IMR-90 (cell line): ENCODE data around the gene KCNN3. TPM values are rescaled to one million over a fixed set of nuclear protein-coding genes. Genes with fewer than 3 reads are reported as not detected.

ENCODE experiments used
- ATAC-seq: fragments of 200-7000 bp; cut with Tn5 transposase; 2 replicates; pipeline ENCODE4 v1.9.1; 2020; ENCODE audit warnings: low read depth, mild to moderate bottlenecking, moderate library complexity
- BruUV-seq: library from RNA; stranded (reverse); fragments of 400-500 nt; replicated peaks from 2 replicates; lab custom pipeline; 2021; lab: Mats Ljungman, UMichigan
- CTCF ChIA-PET: fragments of 300-600 bp; formaldehyde crosslinking; extraction: SDS; loops from one replicate; lab custom pipeline; 2021; ENCODE audit warnings: antibody characterized with exemption; lab: Yijun Ruan, JAX
- POLR2A ChIA-PET: fragments of 300-600 bp; sonication (Branson Sonifier 250); formaldehyde crosslinking; loops from one replicate; lab custom pipeline; 2022; ENCODE audit warnings: antibody characterized with exemption; ENCODE audit not compliant: unreplicated experiment; lab: Charles Lee
- DNase-seq: peaks from one replicate; pipeline ENCODE4 v3.0.0; 2013
- H2AFZ ChIP-seq: replicated peaks from 2 replicates; pipeline ENCODE3; 2013; ENCODE audit warnings: low read length, mild to moderate bottlenecking; ENCODE audit not compliant: poor library complexity
- H2AK5ac ChIP-seq: 2 replicates; pipeline ENCODE4 v1.6.1; 2013; ENCODE audit warnings: low read depth, low read length, inconsistent platforms
- H2AK9ac ChIP-seq: replicated peaks from 2 replicates; pipeline ENCODE3; 2013; ENCODE audit warnings: mild to moderate bottlenecking, low read depth, low read length, moderate library complexity; ENCODE audit not compliant: poor library complexity
- H2BK120ac ChIP-seq: 2 replicates; pipeline ENCODE4 v1.6.1; 2013; ENCODE audit warnings: low read depth, low read length, inconsistent platforms
- H2BK15ac ChIP-seq: 3 replicates; pipeline ENCODE4 v1.6.1; 2013; ENCODE audit warnings: low read depth, low read length, inconsistent platforms
- H2BK20ac ChIP-seq: 2 replicates; pipeline ENCODE4 v1.6.1; 2013; ENCODE audit warnings: low read depth, mild to moderate bottlenecking, inconsistent platforms, low read length, moderate library complexity
- H2BK5ac ChIP-seq: 2 replicates; pipeline ENCODE4 v1.6.1; 2013; ENCODE audit warnings: mild to moderate bottlenecking, low read depth, low read length, inconsistent platforms; ENCODE audit not compliant: poor library complexity, severe bottlenecking
- H3K14ac ChIP-seq: replicated peaks from 2 replicates; pipeline ENCODE4 v1.6.1; 2013; ENCODE audit warnings: low read depth, low read length, inconsistent platforms
- H3K18ac ChIP-seq: 2 replicates; pipeline ENCODE4 v1.6.1; 2013; ENCODE audit warnings: low read depth, low read length, control low read depth
- H3K23ac ChIP-seq: 2 replicates; pipeline ENCODE4 v1.6.1; 2013; ENCODE audit warnings: low read depth, low read length, inconsistent platforms
- H3K27ac ChIP-seq: 2 replicates; pipeline ENCODE4 v1.5.1; 2013; ENCODE audit warnings: mild to moderate bottlenecking, control low read depth, low read length; ENCODE audit not compliant: insufficient read depth
- H3K27me3 ChIP-seq: 2 replicates; pipeline ENCODE4 v1.6.1; 2013; ENCODE audit warnings: low read length; ENCODE audit not compliant: control insufficient read depth, insufficient read depth
- H3K36me3 ChIP-seq: 2 replicates; pipeline ENCODE4 v1.6.1; 2013; ENCODE audit warnings: low read length, mixed read lengths; ENCODE audit not compliant: control insufficient read depth, insufficient read depth
- H3K4ac ChIP-seq: 2 replicates; pipeline ENCODE4 v1.6.1; 2013; ENCODE audit warnings: low read depth, low read length, inconsistent platforms
- H3K4me1 ChIP-seq: 2 replicates; pipeline ENCODE4 v1.6.1; 2013; ENCODE audit warnings: low read length, mixed read lengths; ENCODE audit not compliant: control insufficient read depth, insufficient read depth
- H3K4me2 ChIP-seq: 2 replicates; pipeline ENCODE4 v1.6.1; 2013; ENCODE audit warnings: low read depth, mild to moderate bottlenecking, control low read depth, low read length, moderate library complexity
- H3K4me3 ChIP-seq: 2 replicates; pipeline ENCODE4 v1.5.1; 2013; ENCODE audit warnings: low read depth, mild to moderate bottlenecking, control low read depth, low read length, moderate library complexity; ENCODE audit not compliant: insufficient read depth
- H3K56ac ChIP-seq: 2 replicates; pipeline ENCODE4 v1.6.1; 2013; ENCODE audit warnings: low read length, inconsistent platforms; ENCODE audit not compliant: insufficient read depth; ENCODE audit errors: extremely low read depth
- H3K79me1 ChIP-seq, 2 experiments: 2 replicates each; pipeline ENCODE4 v1.6.1; 2013; ENCODE audit warnings: low read length in 2 of 2, inconsistent platforms in 1 of 2, low read depth in 1 of 2
- H3K9ac ChIP-seq: 2 replicates; pipeline ENCODE4 v1.6.1; 2013; ENCODE audit warnings: low read depth, low read length, control low read depth
- H3K9me1 ChIP-seq: 2 replicates; pipeline ENCODE4 v1.6.1; 2013; ENCODE audit warnings: low read length, inconsistent platforms; ENCODE audit not compliant: insufficient read depth
- H3K9me3 ChIP-seq: 2 replicates; pipeline ENCODE4 v1.6.1; 2013; ENCODE audit warnings: low read length; ENCODE audit not compliant: control insufficient read depth, insufficient read depth
- H4K20me1 ChIP-seq: 2 replicates; pipeline ENCODE4 v1.6.1; 2013; ENCODE audit warnings: low read length, inconsistent platforms; ENCODE audit not compliant: insufficient read depth
- H4K5ac ChIP-seq: 2 replicates; pipeline ENCODE4 v1.6.1; 2013; ENCODE audit warnings: mild to moderate bottlenecking, low read depth, low read length, control low read depth
- H4K8ac ChIP-seq, 2 experiments: 2 replicates each; pipeline ENCODE4 v1.6.1; 2013; ENCODE audit warnings: low read depth in 2 of 2, low read length in 2 of 2, control low read depth in 1 of 2, inconsistent platforms in 1 of 2
- H4K91ac ChIP-seq: 2 replicates; pipeline ENCODE4 v1.6.1; 2013; ENCODE audit warnings: low read depth, low read length, inconsistent platforms; ENCODE audit not compliant: insufficient read depth
- BHLHE40 ChIP-seq: fragments of 150-350 bp; IDR thresholded peaks from 2 replicates; pipeline ENCODE4 v1.6.1; 2016; ENCODE audit warnings: mild to moderate bottlenecking, low read depth, low read length
- CHD1 ChIP-seq: IDR thresholded peaks from 2 replicates; pipeline ENCODE4 v1.6.1; 2012; ENCODE audit warnings: low read depth, low read length, improper control_type of control experiment
- CTCF ChIP-seq: conservative IDR thresholded peaks from 2 replicates; pipeline ENCODE4 v1.5.1; 2012; ENCODE audit warnings: mild to moderate bottlenecking, low read depth, low read length, improper control_type of control experiment
- FOS ChIP-seq: fragments of 150-350 bp; IDR thresholded peaks from 2 replicates; pipeline ENCODE4 v1.6.1; 2016; ENCODE audit warnings: low read depth, low read length
- MAFK ChIP-seq: IDR thresholded peaks from 2 replicates; pipeline ENCODE4 v1.6.1; 2012; ENCODE audit warnings: low read depth, low read length, improper control_type of control experiment
- MAZ ChIP-seq: IDR thresholded peaks from 2 replicates; pipeline ENCODE4 v1.6.1; 2012; ENCODE audit warnings: low read depth, mild to moderate bottlenecking, low read length, improper control_type of control experiment, moderate library complexity, borderline replicate concordance
- MXI1 ChIP-seq: IDR thresholded peaks from 2 replicates; pipeline ENCODE4 v1.6.1; 2012; ENCODE audit warnings: low read depth, mild to moderate bottlenecking, low read length, moderate library complexity, borderline replicate concordance
- NFE2L2 ChIP-seq: fragments of 150-350 bp; IDR thresholded peaks from 2 replicates; pipeline ENCODE4 v1.6.1; 2016; ENCODE audit warnings: low read depth, mild to moderate bottlenecking, low read length
- RCOR1 ChIP-seq: IDR thresholded peaks from 2 replicates; pipeline ENCODE4 v1.6.1; 2012; ENCODE audit warnings: mild to moderate bottlenecking, low read length, improper control_type of control experiment; ENCODE audit not compliant: insufficient replicate concordance
- RFX5 ChIP-seq: IDR thresholded peaks from 2 replicates; pipeline ENCODE4 v1.8.0; 2012; ENCODE audit warnings: low read depth, mild to moderate bottlenecking, low read length, moderate library complexity
- SMC3 ChIP-seq: fragments of 150-350 bp; IDR thresholded peaks from 2 replicates; pipeline ENCODE4 v1.6.1; 2016; ENCODE audit warnings: low read depth, mild to moderate bottlenecking, antibody characterized with exemption, low read length, moderate library complexity
- USF2 ChIP-seq: fragments of 150-350 bp; IDR thresholded peaks from 2 replicates; pipeline ENCODE4 v1.6.1; 2017; ENCODE audit warnings: mild to moderate bottlenecking, antibody characterized with exemption, low read length, low read depth
- WGBS, 2 experiments: methylation state at CpG; one replicate each; pipeline versions ENCODE4 v1.1.5 to v1.1.7; 2013; ENCODE audit warnings: missing lambda C conversion rate in 2 of 2; ENCODE audit not compliant: insufficient read length in 1 of 2; ENCODE audit errors: extremely low coverage in 2 of 2; 5-methylcytosine and 5-hydroxymethylcytosine counted together
- dilution Hi-C: fragments of 300-500 bp; cut with HindIII; formaldehyde crosslinking; loops from one replicate; pipeline ENCODE4 v1.14.3; 2018; ENCODE audit warnings: low sequenced_read_pairs; ENCODE audit not compliant: unreplicated experiment
- in situ Hi-C: fragments of 300-500 bp; cut with MboI; formaldehyde crosslinking; loops from 3 replicates; pipeline ENCODE4 v1.14.3; 2019; ENCODE audit warnings: low sequenced_read_pairs, inconsistent platforms, mixed read lengths
- intact Hi-C: fragments of 100-400 bp; cut with micrococcal nuclease; formaldehyde crosslinking; loops from 2 replicates; pipeline ENCODE4 v1.10.0; 2022
- polyA plus RNA-seq, 3 experiments: library from polyadenylated mRNA; depleted of rRNA; stranded (reverse); fragments of >200 nt; gene quantifications; 2 replicates each; pipeline ENCODE4 v1.2.3, GENCODE V29; 2012; ENCODE audit warnings: low replicate concordance in 1 of 3
- total RNA-seq: library from RNA; depleted of rRNA; stranded (reverse); fragments of >200 nt; gene quantifications from 2 replicates; pipeline ENCODE4 v1.2.3, GENCODE V29; 2012

KCNN3 gene
- total and polyA plus RNA-seq, 2 of the 4 experiments (the other 2 are of a cell fraction), result 0.02 TPM; not detected in 1

GRCh38 chr1:154696456-154696855, 173.6 kb downstream of the KCNN3 start:
- intact Hi-C loops, result loop anchor here (10.0 kb wide), 2 partner anchors 68 to 178 kb away; partner anchors contain the start of gene KCNN3
- H3K36me3 ChIP-seq, result no peaks in the 10 kb centered on the region

More at GRCh38 chr1:154696456-154696855, 173.6 kb downstream of the KCNN3 start:
- H4K91ac ChIP-seq, result no peak overlapping the region
- no peaks in the 10 kb centered on the region for H4K20me1 ChIP-seq
- DNase-seq, result no peak
- in situ Hi-C loops (no loop called here), dilution Hi-C loops (no loop called here)
- H4K5ac ChIP-seq, result no peak overlapping the region
- no peak overlapping the region for H2AK9ac ChIP-seq
- H2BK15ac ChIP-seq, result no peak overlapping the region
- no peaks in the 10 kb centered on the region for H3K9me1 ChIP-seq
- no peak overlapping the region for H2BK20ac ChIP-seq
- no peak overlapping the region for H3K27ac ChIP-seq
- H3K4ac ChIP-seq, result no peak overlapping the region
- no peaks in the 10 kb centered on the region for H3K79me1 ChIP-seq
- no peak overlapping the region for H3K14ac ChIP-seq
- POLR2A ChIA-PET, result no interaction called here
- H2AFZ ChIP-seq, result no peak overlapping the region
- no peak overlapping the region for H3K18ac ChIP-seq
- H3K4me2 ChIP-seq, result no peak overlapping the region
- no peak overlapping the region for H3K23ac ChIP-seq
- BruUV-seq, result no TSS peak
- no peak for ATAC-seq
- H3K56ac ChIP-seq, result no peak overlapping the region
- no peak overlapping the region for H2BK5ac ChIP-seq
- H3K4me3 ChIP-seq, result no peak overlapping the region
- CTCF ChIA-PET, result no interaction called here
- H2AK5ac ChIP-seq, result no peak overlapping the region
- no peaks in the 10 kb centered on the region for H3K4me1 ChIP-seq
- TF ChIP-seq NFE2L2 (no peak), MXI1 (no peak), CHD1 (no peak), MAFK (no peak), FOS (no peak), CTCF (no peak), RFX5 (no peak), MAZ (no peak), USF2 (no peak), RCOR1 (no peak), SMC3 (no peak), BHLHE40 (no peak)
- peaks cover 36% of the 10 kb centered on the region for H3K27me3 ChIP-seq
- 20% methylated on average over 1 of the region's 4 CpGs; no CpG with 5 or more reads in 1 of the 2 experiments for WGBS, 2 experiments
- H4K8ac ChIP-seq, result no peak overlapping the region
- no peaks in the 10 kb centered on the region for H3K9me3 ChIP-seq
- no peak overlapping the region for H3K9ac ChIP-seq
- no peak overlapping the region for H2BK120ac ChIP-seq
